HL-60 (cell line): ENCODE measurements around the gene ALPK3.

Experiments used
- DNase-seq, 2 experiments: peaks; one replicate each; pipeline ENCODE4 v3.0.0-alpha.2; 2010 to 2020; ENCODE audit warnings: low read depth in 1 of 2, low spot score in 1 of 2
- H3K27ac ChIP-seq: fragments of 250-450 bp; sonication (Bioruptor Pico); replicated peaks from 2 replicates; pipeline ENCODE4 v1.5.1; 2020; ENCODE audit warnings: mild to moderate bottlenecking, moderate library complexity
- H3K27me3 ChIP-seq: fragments of 250-450 bp; sonication (Bioruptor Pico); 2 replicates; pipeline ENCODE4 v1.5.1; 2021; ENCODE audit warnings: mild to moderate bottlenecking, moderate library complexity; ENCODE audit not compliant: insufficient read depth, poor library complexity, severe bottlenecking
- H3K4me3 ChIP-seq: replicated peaks from 2 replicates; pipeline ENCODE4 v1.5.1; 2011; ENCODE audit warnings: mild to moderate bottlenecking, control low read depth, low read length; ENCODE audit not compliant: insufficient read depth
- CTCF ChIP-seq: IDR thresholded peaks from one replicate; pipeline ENCODE4 v1.5.1; 2011; ENCODE audit warnings: low read length, control low read depth, inconsistent platforms; ENCODE audit not compliant: insufficient read depth
- GABPA ChIP-seq: IDR thresholded peaks from 2 replicates; pipeline ENCODE4 v1.6.1; 2012; ENCODE audit warnings: low read depth
- POLR2AphosphoS5 ChIP-seq: IDR thresholded peaks from 2 replicates; pipeline ENCODE4 v1.6.1; 2012; ENCODE audit warnings: low read depth
- REST ChIP-seq: IDR thresholded peaks from 2 replicates; pipeline ENCODE4 v1.6.1; 2012; ENCODE audit warnings: low read depth; ENCODE audit not compliant: insufficient replicate concordance
- SPI1 ChIP-seq: IDR thresholded peaks from 2 replicates; pipeline ENCODE4 v1.6.1; 2012; ENCODE audit warnings: low read depth, mild to moderate bottlenecking, borderline replicate concordance

The ALPK3 gene

GRCh38 chr15:84919106-84919667, 102.0 kb downstream of the ALPK3 start:
- TF ChIP-seq GABPA, result no peak
- TF ChIP-seq REST, result no peak
- TF ChIP-seq SPI1, result no peak
- no peak for TF ChIP-seq CTCF
- TF ChIP-seq POLR2AphosphoS5, result no peak
- no peaks in the 10 kb centered on the region for H3K27me3 ChIP-seq
- no peak for DNase-seq
- no peak overlapping the region for H3K27ac ChIP-seq
- no peak overlapping the region for H3K4me3 ChIP-seq

GRCh38 chr15:84921121-84921520, 104.0 kb downstream of the ALPK3 start:
- Histone ChIP-seq H3K4me3 (no peak overlapping the region), H3K27ac (no peak overlapping the region), H3K27me3 (no peaks in the 10 kb centered on the region)
- TF ChIP-seq REST (no peak), GABPA (no peak)
- no peak for DNase-seq

- Histone ChIP-seq H3K27ac (no peak overlapping the region), H3K27me3 (no peaks in the 10 kb centered on the region), H3K4me3 (no peak overlapping the region)
- no peak for DNase-seq
- TF ChIP-seq SPI1 (no peak), REST (no peak), CTCF (no peak), GABPA (no peak), POLR2AphosphoS5 (no peak)
Measured at GRCh38 chr15:84922530-84922929, 105.4 kb downstream of the ALPK3 start.
